ENCODE data around the gene FBLN2. TPM values are rescaled to one million over a fixed set of nuclear protein-coding genes. Genes with fewer than 3 reads are reported as not detected.

FBLN2 gene
- total and polyA plus RNA-seq, 2 of the 4 experiments (the other 2 are of a cell fraction): 11.8 to 60.8 TPM

DNA sequence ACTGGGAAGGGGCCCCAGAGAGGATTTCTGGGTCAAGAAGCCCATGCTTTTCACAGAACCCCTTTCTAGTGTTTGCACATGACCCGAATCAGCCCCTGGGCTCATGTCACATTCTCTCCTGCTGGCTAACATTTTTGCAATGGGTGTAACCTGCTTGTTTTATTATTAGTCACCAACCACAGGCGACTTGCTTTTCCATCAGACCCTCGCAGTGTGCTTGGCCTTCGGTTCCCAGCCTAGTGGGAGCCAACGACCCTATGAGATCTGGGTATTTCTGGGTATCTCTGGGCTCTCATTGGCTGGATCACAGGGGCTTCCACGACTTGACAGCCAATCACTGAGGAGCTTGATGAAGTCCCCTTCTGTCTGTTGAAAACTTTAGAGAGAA is 11.0 kb upstream of the FBLN2 start:
- H2AK9ac ChIP-seq (replicated peaks; ENCODE audit: low read depth, low read length, poor library complexity): no peak overlapping the region
- H2AFZ ChIP-seq (replicated peaks; ENCODE audit: low read length, poor library complexity): peak overlapping the region; percentile 37
- ChIA-PET POLR2A (ENCODE audit: unreplicated experiment) (no interaction called here), CTCF (interaction anchor here (1.0 kb wide), 1 partner anchor 44 kb away, joined by 3 read pairs; no protein-coding TSS in a partner anchor)
- peak overlapping the region; percentile 91 for H3K18ac ChIP-seq (ENCODE audit: low read depth, low read length)
- no peaks in the 10 kb centered on the region for H3K36me3 ChIP-seq (ENCODE audit: control insufficient read depth, insufficient read depth, low read length)
- peak overlapping the region; percentile 80; the same call in 1 of the 2 replicates for H3K56ac ChIP-seq (ENCODE audit: extremely low read depth, insufficient read depth, low read length)
- in situ Hi-C loops (cut with MboI; ENCODE audit: low sequenced_read_pairs) (no loop called here), dilution Hi-C loops (cut with HindIII; ENCODE audit: low sequenced_read_pairs, unreplicated experiment) (no loop called here), intact Hi-C loops (cut with micrococcal nuclease) (no loop called here)
- H3K4me1 ChIP-seq (ENCODE audit: control insufficient read depth, insufficient read depth, low read length): peaks cover 26% of the 10 kb centered on the region
- peak overlapping the region; percentile 85 for H2BK5ac ChIP-seq (ENCODE audit: low read depth, low read length, poor library complexity, severe bottlenecking)
- H3K27ac ChIP-seq (ENCODE audit: insufficient read depth, low read length): peak overlapping the region; percentile 87
- TF ChIP-seq, protein P1, sequence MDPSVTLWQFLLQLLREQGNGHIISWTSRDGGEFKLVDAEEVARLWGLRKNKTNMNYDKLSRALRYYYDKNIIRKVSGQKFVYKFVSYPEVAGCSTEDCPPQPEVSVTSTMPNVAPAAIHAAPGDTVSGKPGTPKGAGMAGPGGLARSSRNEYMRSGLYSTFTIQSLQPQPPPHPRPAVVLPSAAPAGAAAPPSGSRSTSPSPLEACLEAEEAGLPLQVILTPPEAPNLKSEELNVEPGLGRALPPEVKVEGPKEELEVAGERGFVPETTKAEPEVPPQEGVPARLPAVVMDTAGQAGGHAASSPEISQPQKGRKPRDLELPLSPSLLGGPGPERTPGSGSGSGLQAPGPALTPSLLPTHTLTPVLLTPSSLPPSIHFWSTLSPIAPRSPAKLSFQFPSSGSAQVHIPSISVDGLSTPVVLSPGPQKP (IDR thresholded peaks at IDR 0.05; ENCODE audit: borderline replicate concordance, low read depth, low read length): no peak
- TF ChIP-seq FOS (IDR thresholded peaks at IDR 0.05; ENCODE audit: low read depth, low read length) (peak; percentile 67), RCOR1 (IDR thresholded peaks at IDR 0.05; ENCODE audit: insufficient replicate concordance, low read length) (no peak), MAZ (IDR thresholded peaks at IDR 0.05; ENCODE audit: borderline replicate concordance, low read depth, low read length) (no peak), POLR2A (IDR thresholded peaks at IDR 0.05; ENCODE audit: low read depth, low read length) (no peak), RFX5 (IDR thresholded peaks at IDR 0.05; ENCODE audit: low read depth, low read length) (no peak), BHLHE40 (IDR thresholded peaks at IDR 0.05; ENCODE audit: low read depth, low read length) (peak; percentile 81), SMC3 (IDR thresholded peaks at IDR 0.05; ENCODE audit: low read depth, low read length) (no peak), MAFK (IDR thresholded peaks at IDR 0.05; ENCODE audit: low read depth, low read length) (no peak), NFE2L2 (IDR thresholded peaks at IDR 0.05; ENCODE audit: low read depth, low read length) (no peak)
- TF ChIP-seq, protein P2, sequence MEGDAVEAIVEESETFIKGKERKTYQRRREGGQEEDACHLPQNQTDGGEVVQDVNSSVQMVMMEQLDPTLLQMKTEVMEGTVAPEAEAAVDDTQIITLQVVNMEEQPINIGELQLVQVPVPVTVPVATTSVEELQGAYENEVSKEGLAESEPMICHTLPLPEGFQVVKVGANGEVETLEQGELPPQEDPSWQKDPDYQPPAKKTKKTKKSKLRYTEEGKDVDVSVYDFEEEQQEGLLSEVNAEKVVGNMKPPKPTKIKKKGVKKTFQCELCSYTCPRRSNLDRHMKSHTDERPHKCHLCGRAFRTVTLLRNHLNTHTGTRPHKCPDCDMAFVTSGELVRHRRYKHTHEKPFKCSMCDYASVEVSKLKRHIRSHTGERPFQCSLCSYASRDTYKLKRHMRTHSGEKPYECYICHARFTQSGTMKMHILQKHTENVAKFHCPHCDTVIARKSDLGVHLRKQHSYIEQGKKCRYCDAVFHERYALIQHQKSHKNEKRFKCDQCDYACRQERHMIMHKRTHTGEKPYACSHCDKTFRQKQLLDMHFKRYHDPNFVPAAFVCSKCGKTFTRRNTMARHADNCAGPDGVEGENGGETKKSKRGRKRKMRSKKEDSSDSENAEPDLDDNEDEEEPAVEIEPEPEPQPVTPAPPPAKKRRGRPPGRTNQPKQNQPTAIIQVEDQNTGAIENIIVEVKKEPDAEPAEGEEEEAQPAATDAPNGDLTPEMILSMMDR (conservative IDR thresholded peaks at IDR 0.05; ENCODE audit: low read depth, low read length): no peak
- H3K9me3 ChIP-seq (ENCODE audit: control insufficient read depth, insufficient read depth, low read length): 0 out of 2 replicates have a peak, but pooled peaks cover 3% of the 10 kb centered on the region
- H2BK15ac ChIP-seq (ENCODE audit: low read depth, low read length): peak overlapping the region; percentile 98; the same call in 1 of the 3 replicates
- H2AK5ac ChIP-seq (ENCODE audit: low read depth, low read length): peak overlapping the region; percentile 40; the same call in 1 of the 2 replicates
- H4K20me1 ChIP-seq (ENCODE audit: insufficient read depth, low read length): no peaks in the 10 kb centered on the region
- peak; percentile 69 for ATAC-seq (ENCODE audit: low read depth)
- BruUV-seq (replicated peaks): no TSS peak
- no peak overlapping the region for H3K4me2 ChIP-seq (ENCODE audit: low read depth, low read length)
- H2BK120ac ChIP-seq (ENCODE audit: low read depth, low read length): peak overlapping the region; percentile 98
- H3K79me1 ChIP-seq (ENCODE audit: low read depth in 1 of 2, low read length in 2 of 2): no peaks in the 10 kb centered on the region
- peak overlapping the region; percentile 85 to 90 for H4K8ac ChIP-seq (ENCODE audit: low read depth in 2 of 2, low read length in 2 of 2)
- peak overlapping the region; percentile 99 for H4K91ac ChIP-seq (ENCODE audit: insufficient read depth, low read depth, low read length)
- peak; percentile 91 for DNase-seq
- H3K9me1 ChIP-seq (ENCODE audit: insufficient read depth, low read length): peaks cover 17% of the 10 kb centered on the region
- H3K4me3 ChIP-seq (ENCODE audit: insufficient read depth, low read depth, low read length): no peak overlapping the region
- no peaks in the 10 kb centered on the region for H3K27me3 ChIP-seq (ENCODE audit: control insufficient read depth, insufficient read depth, low read length)
- WGBS, 2 experiments (ENCODE audit: extremely low coverage in 2 of 2, insufficient read length in 1 of 2): no CpG with 5 or more reads among the region's 6 CpGs
- no peak overlapping the region for H3K9ac ChIP-seq (ENCODE audit: low read depth, low read length)
- peak overlapping the region; percentile 42; the same call in 1 of the 2 replicates for H4K5ac ChIP-seq (ENCODE audit: low read depth, low read length)
- H3K23ac ChIP-seq (ENCODE audit: low read depth, low read length): peak overlapping the region; percentile 96; the same call in 1 of the 2 replicates
- peak overlapping the region; percentile 99 for H2BK20ac ChIP-seq (ENCODE audit: low read depth, low read length)
- H3K4ac ChIP-seq (ENCODE audit: low read depth, low read length): peak overlapping the region; percentile 98
- peak overlapping the region; percentile 83 for H3K14ac ChIP-seq (replicated peaks; ENCODE audit: low read depth, low read length)

Measured in IMR-90 (cell line).